Cardiac fibroblast (primary cell): Measurements from ENCODE around the gene SHC3.

Experiments used
- DNase-seq, 2 donors: peaks; one replicate each; pipeline versions ENCODE4 v3.0.0 to v3.0.0-alpha.2; 2010; ENCODE audit warnings: low read depth in 2 of 2
- H3K4me3 ChIP-seq, 2 donors: replicated peaks in 1 of 2; 1 replicate in 1 of 2; 2 replicates in 1 of 2; pipeline ENCODE4 v1.5.1; 2011; ENCODE audit warnings: low read depth in 2 of 2, low read length in 2 of 2, mild to moderate bottlenecking in 2 of 2, moderate library complexity in 1 of 2
- CTCF ChIP-seq: IDR thresholded peaks from one replicate; pipeline ENCODE4 v1.5.1; 2011; ENCODE audit warnings: low read depth, mild to moderate bottlenecking, low read length, inconsistent platforms

SHC3 gene

GRCh38 chr9:88992556-88992955 is 186.1 kb downstream of the SHC3 start:
- no peak for TF ChIP-seq CTCF
- DNase-seq = peak; percentile 41 to 49
- H3K4me3 ChIP-seq = peak overlapping the region; percentile 86 to 89

- peak; percentile 54 to 60 for DNase-seq
- no peak for TF ChIP-seq CTCF
- peak within 1 kb of the TSS; percentile 86 to 89 for H3K4me3 ChIP-seq
These were observed 187.3 kb downstream of the SHC3 start, which contains the start of gene S1PR3 for GRCh38 chr9:88991066-88992034. Gene S1PR3 (plus strand): TSS chr9:88991468. CDS start chr9:89001201, 9,733 bp downstream.

- DNase-seq = no peak
- TF ChIP-seq CTCF = no peak
- peak overlapping the region; percentile 86 to 89 for H3K4me3 ChIP-seq
These were observed 187.9 kb downstream of the SHC3 start for GRCh38 chr9:88990729-88991065.

GRCh38 chr9:88990041-88990728 is 188.4 kb downstream of the SHC3 start:
- TF ChIP-seq CTCF = no peak
- DNase-seq = no peak
- H3K4me3 ChIP-seq = no peak overlapping the region

- TF ChIP-seq CTCF = no peak
- no peak overlapping the region for H3K4me3 ChIP-seq
- DNase-seq = peak; percentile 73 to 84
These were observed 189.6 kb downstream of the SHC3 start for GRCh38 chr9:88988796-88989641.

- no peak overlapping the region for H3K4me3 ChIP-seq
- DNase-seq = no peak
- TF ChIP-seq CTCF = no peak
These were observed 191.0 kb downstream of the SHC3 start for GRCh38 chr9:88987661-88988060.
